WTC11 (cell line): ENCODE data around the gene AMOTL1. TPM values are rescaled to one million over a fixed set of nuclear protein-coding genes. Genes with fewer than 3 reads are reported as not detected.
"Not testable (repeated sequence)": the region's sequence is repeated elsewhere in the genome, so short reads cannot be mapped to it uniquely, and the experiment has no call there.

Source experiments
- ATAC-seq: fragments of 200-7000 bp; cut with Tn5 transposase; 2 replicates; pipeline ENCODE4 v1.10.0; 2021; ENCODE audit warnings: mild to moderate bottlenecking, moderate library complexity
- CTCF ChIA-PET: fragments of 300-600 bp; sonication (Branson Sonifier 250); formaldehyde crosslinking; loops from one replicate; lab custom pipeline; 2021; ENCODE audit warnings: antibody characterized with exemption; lab: Charles Lee
- POLR2A ChIA-PET: fragments of 350-600 bp; sonication (Branson Sonifier 250); formaldehyde crosslinking; loops from one replicate; lab custom pipeline; 2021; ENCODE audit warnings: antibody characterized with exemption; lab: Charles Lee
- DNase-seq: peaks from one replicate; pipeline ENCODE4 v3.0.0; 2021; ENCODE audit warnings: low spot score
- H3K27ac Mint-ChIP-seq: 2 replicates; pipeline ENCODE4 v1.8.0; 2021; ENCODE audit warnings: mixed read lengths
- H3K27me3 Mint-ChIP-seq: 2 replicates; pipeline ENCODE4 v1.8.0; 2021; ENCODE audit warnings: low read depth, mild to moderate bottlenecking, moderate library complexity, mixed read lengths
- H3K36me3 Mint-ChIP-seq: 2 replicates; pipeline ENCODE4 v1.8.0; 2021; ENCODE audit warnings: mixed read lengths
- H3K4me1 Mint-ChIP-seq: 2 replicates; pipeline ENCODE4 v1.8.0; 2022; ENCODE audit warnings: mixed read lengths
- H3K4me3 Mint-ChIP-seq: 2 replicates; pipeline ENCODE4 v1.8.0; 2021; ENCODE audit warnings: mild to moderate bottlenecking, moderate library complexity, mixed read lengths
- H3K9me3 Mint-ChIP-seq: 2 replicates; pipeline ENCODE4 v1.8.0; 2021; ENCODE audit warnings: mixed read lengths
- AR ChIP-seq: fragments of 250-450 bp; sonication (Bioruptor Pico); IDR thresholded peaks from 2 replicates; pipeline ENCODE4 v1.9.0; 2021; ENCODE audit warnings: mild to moderate bottlenecking
- ATF1 ChIP-seq: sonication (generic); formaldehyde crosslinking; IDR thresholded peaks from 2 replicates; pipeline ENCODE4 v1.8.1; 2023; ENCODE audit warnings: mild to moderate bottlenecking, moderate library complexity, missing genetic modification reagents
- ATF6 ChIP-seq: sonication (generic); formaldehyde crosslinking; IDR thresholded peaks from 2 replicates; pipeline ENCODE4 v1.8.1; 2023; ENCODE audit warnings: mild to moderate bottlenecking, missing genetic modification reagents
- CDX4 ChIP-seq: fragments of 250-450 bp; sonication (Bioruptor Pico); IDR thresholded peaks from 2 replicates; pipeline ENCODE4 v1.9.0; 2021; ENCODE audit warnings: moderate library complexity, mild to moderate bottlenecking, inconsistent platforms, borderline replicate concordance
- CREM ChIP-seq: sonication (generic); formaldehyde crosslinking; IDR thresholded peaks from 2 replicates; pipeline ENCODE4 v1.8.1; 2022; ENCODE audit warnings: mild to moderate bottlenecking, missing genetic modification reagents, moderate library complexity
- FOXP4 ChIP-seq: sonication (generic); formaldehyde crosslinking; IDR thresholded peaks from 2 replicates; pipeline ENCODE4 v1.8.0; 2022; ENCODE audit warnings: mild to moderate bottlenecking, missing genetic modification reagents
- GRHL2 ChIP-seq: fragments of 250-450 bp; sonication (Bioruptor Pico); IDR thresholded peaks from 2 replicates; pipeline ENCODE4 v1.8.0; 2022; ENCODE audit warnings: mild to moderate bottlenecking, moderate library complexity; ENCODE audit not compliant: insufficient replicate concordance, severe bottlenecking
- HMGA2 ChIP-seq: fragments of 250-450 bp; sonication (Bioruptor Pico); IDR thresholded peaks from 2 replicates; pipeline ENCODE4 v1.4.0; 2021; ENCODE audit warnings: mild to moderate bottlenecking, moderate library complexity
- IRF2 ChIP-seq: sonication (generic); formaldehyde crosslinking; IDR thresholded peaks from 2 replicates; pipeline ENCODE4 v1.8.0; 2022; ENCODE audit warnings: low read depth, missing genetic modification reagents, borderline replicate concordance
- JAZF1 ChIP-seq: fragments of 250-450 bp; sonication (Bioruptor Pico); IDR thresholded peaks from 2 replicates; pipeline ENCODE4 v1.9.0; 2021; ENCODE audit warnings: moderate library complexity, mild to moderate bottlenecking, inconsistent platforms
- MXD4 ChIP-seq: fragments of 250-450 bp; sonication (Bioruptor Pico); IDR thresholded peaks from 2 replicates; pipeline ENCODE4 v1.8.0; 2021; ENCODE audit warnings: mild to moderate bottlenecking, moderate library complexity, borderline replicate concordance
- MYBL2 ChIP-seq: sonication (generic); formaldehyde crosslinking; IDR thresholded peaks from 2 replicates; pipeline ENCODE4 v1.8.1; 2023; ENCODE audit warnings: mild to moderate bottlenecking, moderate library complexity, missing genetic modification reagents
- NFE2L1 ChIP-seq: sonication (generic); formaldehyde crosslinking; IDR thresholded peaks from 2 replicates; pipeline ENCODE4 v1.8.1; 2023; ENCODE audit warnings: missing genetic modification reagents
- NR2C2 ChIP-seq: sonication (generic); formaldehyde crosslinking; IDR thresholded peaks from 2 replicates; pipeline ENCODE4 v1.8.0; 2022; ENCODE audit warnings: mild to moderate bottlenecking, missing genetic modification reagents
- RORB ChIP-seq: fragments of 250-450 bp; sonication (Bioruptor Pico); IDR thresholded peaks from 2 replicates; pipeline ENCODE4 v1.9.0; 2021; ENCODE audit warnings: mild to moderate bottlenecking
- SOX15 ChIP-seq: fragments of 250-450 bp; sonication (Bioruptor Pico); IDR thresholded peaks from 2 replicates; pipeline ENCODE4 v1.9.0; 2021; ENCODE audit warnings: mild to moderate bottlenecking
- TCF7 ChIP-seq: sonication (generic); formaldehyde crosslinking; IDR thresholded peaks from 2 replicates; pipeline ENCODE4 v1.8.0; 2022; ENCODE audit warnings: mild to moderate bottlenecking, low read depth, missing genetic modification reagents, moderate library complexity
- ZNF138 ChIP-seq: sonication (generic); formaldehyde crosslinking; conservative IDR thresholded peaks from 2 replicates; pipeline ENCODE4 v1.8.1; 2022; ENCODE audit warnings: mild to moderate bottlenecking, moderate library complexity, missing genetic modification reagents
- total RNA-seq: library from RNA; stranded (reverse); gene quantifications from 3 replicates; pipeline ENCODE4 v1.2.3, GENCODE V29; 2021

Gene AMOTL1
- total RNA-seq, 1 experiment from 2014 or later: 39.8 TPM

GRCh38 chr11:94791216-94791889 is 23.2 kb downstream of the AMOTL1 start:
- no peak for ATAC-seq
- TF ChIP-seq IRF2 (no peak), RORB (CRISPR knock-in tag) (no peak), ZNF138 (CRISPR knock-in tag) (no peak), GRHL2 (CRISPR knock-in tag) (no peak), SOX15 (CRISPR knock-in tag) (no peak), TCF7 (CRISPR knock-in tag) (no peak), JAZF1 (CRISPR knock-in tag) (no peak), ATF6 (CRISPR knock-in tag) (no peak), NFE2L1 (CRISPR knock-in tag) (no peak), AR (CRISPR knock-in tag) (no peak), CDX4 (CRISPR knock-in tag) (no peak), NR2C2 (no peak), FOXP4 (CRISPR knock-in tag) (no peak)
- ChIA-PET POLR2A (no interaction called here), CTCF (interaction anchor here (0.9 to 1.3 kb wide), 2 partner anchors 30 to 168 kb away, joined by 3 to 4 read pairs; no protein-coding TSS in a partner anchor)
- H3K36me3 Mint-ChIP-seq: peaks cover 5% of the 10 kb centered on the region; the same call in 1 of the 2 replicates
- H3K27me3 Mint-ChIP-seq: no peaks in the 10 kb centered on the region
- H3K4me3 Mint-ChIP-seq: no peak overlapping the region
- DNase-seq: no peak
- peaks cover 36% of the 10 kb centered on the region for H3K4me1 Mint-ChIP-seq
- no peak overlapping the region; the same call in 1 of the 2 replicates for H3K27ac Mint-ChIP-seq
- peaks cover 5% of the 10 kb centered on the region for H3K9me3 Mint-ChIP-seq

GRCh38 chr11:94791942-94792341 is 23.8 kb downstream of the AMOTL1 start:
- CTCF ChIA-PET: interaction anchor here (1.3 kb wide), 1 partner anchor 169 kb away, joined by 3 read pairs; no protein-coding TSS in a partner anchor
- H3K27me3 Mint-ChIP-seq, H3K4me3 Mint-ChIP-seq, DNase-seq, H3K9me3 Mint-ChIP-seq, H3K36me3 Mint-ChIP-seq, ATAC-seq, POLR2A ChIA-PET, H3K27ac Mint-ChIP-seq: not testable (repeated sequence)
- H3K4me1 Mint-ChIP-seq: peaks cover 32% of the 10 kb centered on the region

- ATAC-seq: no peak
- H3K27ac Mint-ChIP-seq: no peak overlapping the region
- TF ChIP-seq CDX4 (CRISPR knock-in tag) (no peak), MXD4 (CRISPR knock-in tag) (no peak), NR2C2 (no peak), HMGA2 (CRISPR knock-in tag) (no peak), MYBL2 (CRISPR knock-in tag) (no peak), ATF1 (no peak), CREM (CRISPR knock-in tag) (no peak), ATF6 (CRISPR knock-in tag) (no peak)
- TF ChIP-seq, all 79 proteins: peak for 0
- no peak for DNase-seq
- H3K36me3 Mint-ChIP-seq: peaks cover 5% of the 10 kb centered on the region; the same call in 1 of the 2 replicates
- H3K9me3 Mint-ChIP-seq: peaks cover 5% of the 10 kb centered on the region
- no peak overlapping the region for H3K4me3 Mint-ChIP-seq
- POLR2A ChIA-PET: no interaction called here
- no peaks in the 10 kb centered on the region for H3K27me3 Mint-ChIP-seq
- CTCF ChIA-PET: no interaction called here
- peaks cover 32% of the 10 kb centered on the region for H3K4me1 Mint-ChIP-seq
These were observed 24.3 kb downstream of the AMOTL1 start for GRCh38 chr11:94792451-94792850.
